A673 (cell line): ENCODE measurements around the gene GDE1. TPM values are rescaled to one million over a fixed set of nuclear protein-coding genes. Genes with fewer than 3 reads are reported as not detected.

ENCODE experiments used
- BruUV-seq: library from RNA; stranded (reverse); fragments of 400-500 nt; replicated peaks from 2 replicates; lab custom pipeline; 2021; lab: Mats Ljungman, UMichigan
- CTCF ChIA-PET: fragments of 300-600 bp; sonication (Branson Sonifier 250); formaldehyde crosslinking; loops from one replicate; lab custom pipeline; 2022; ENCODE audit warnings: antibody characterized with exemption; lab: Charles Lee
- POLR2A ChIA-PET: fragments of 300-600 bp; sonication (Branson Sonifier 250); formaldehyde crosslinking; loops from one replicate; lab custom pipeline; 2022; ENCODE audit warnings: antibody characterized with exemption; ENCODE audit not compliant: low non-redundant PET; lab: Charles Lee
- DNase-seq: peaks from one replicate; pipeline ENCODE4 v3.0.0-alpha.2; 2015; ENCODE audit warnings: low spot score
- H3K27ac ChIP-seq: fragments of 200-600 bp; sonication (generic); 2 replicates; pipeline ENCODE4 v1.5.1; 2016; ENCODE audit warnings: mixed run types, low read depth, mild to moderate bottlenecking, mixed read lengths, antibody characterized with exemption, low read length; ENCODE audit not compliant: poor library complexity, severe bottlenecking
- H3K27me3 ChIP-seq: fragments of 200-600 bp; sonication (generic); replicated peaks from 2 replicates; pipeline ENCODE4 v1.6.1; 2017; ENCODE audit warnings: mixed run types, low read depth, mild to moderate bottlenecking, mixed read lengths, antibody characterized with exemption, low read length; ENCODE audit not compliant: insufficient read depth, poor library complexity
- H3K36me3 ChIP-seq: fragments of 200-600 bp; sonication (generic); 2 replicates; pipeline ENCODE4 v1.6.1; 2016; ENCODE audit warnings: mixed run types, mild to moderate bottlenecking, mixed read lengths, antibody characterized with exemption, low read length; ENCODE audit not compliant: insufficient read depth, poor library complexity, severe bottlenecking
- H3K4me1 ChIP-seq: fragments of 200-600 bp; sonication (generic); 2 replicates; pipeline ENCODE4 v1.6.1; 2017; ENCODE audit warnings: mixed run types, mild to moderate bottlenecking, mixed read lengths, antibody characterized with exemption, low read length; ENCODE audit not compliant: insufficient read depth, poor library complexity, severe bottlenecking
- H3K4me3 ChIP-seq: fragments of 200-600 bp; sonication (generic); 2 replicates; pipeline ENCODE4 v1.5.1; 2016; ENCODE audit warnings: low read depth, mixed run types, mild to moderate bottlenecking, mixed read lengths, low read length; ENCODE audit not compliant: poor library complexity, severe bottlenecking
- H3K9me3 ChIP-seq: fragments of 200-600 bp; sonication (generic); 2 replicates; pipeline ENCODE4 v1.6.1; 2016; ENCODE audit warnings: mixed run types, low read depth, mild to moderate bottlenecking, mixed read lengths, antibody characterized with exemption, low read length; ENCODE audit not compliant: poor library complexity, severe bottlenecking
- CTCF ChIP-seq: fragments of 300-800, 200-600 bp; sonication (generic); conservative IDR thresholded peaks from 2 replicates; pipeline ENCODE4 v1.5.1; 2017; ENCODE audit warnings: low read depth, mild to moderate bottlenecking, antibody characterized with exemption, low read length, moderate library complexity, mixed read lengths
- EZH2 ChIP-seq: fragments of 200-600 bp; sonication (generic); IDR thresholded peaks from 2 replicates; pipeline ENCODE4 v1.6.1; 2017; ENCODE audit warnings: borderline replicate concordance, low read depth, mild to moderate bottlenecking, mixed read lengths, antibody characterized with exemption, low read length; ENCODE audit not compliant: poor library complexity, severe bottlenecking
- intact Hi-C: fragments of 100-400 bp; cut with micrococcal nuclease; formaldehyde crosslinking; loops from one replicate; pipeline ENCODE4 v1.10.0; 2022; ENCODE audit not compliant: unreplicated experiment
- total RNA-seq: library from RNA; stranded (reverse); gene quantifications from 2 replicates; pipeline ENCODE4 v1.2.3, GENCODE V29; 2021

The GDE1 gene
- total RNA-seq, 1 experiment from 2014 or later = 63.5 TPM

- TF ChIP-seq CTCF = peak; percentile 87
- TF ChIP-seq EZH2 = no peak
- no peak overlapping the region for H3K4me3 ChIP-seq
- BruUV-seq = no TSS peak
- no peaks in the 10 kb centered on the region for H3K4me1 ChIP-seq
- POLR2A ChIA-PET = interaction anchor here (0.6 kb wide), 1 partner anchor 89 kb away, joined by 11 read pairs; no protein-coding TSS in a partner anchor
- CTCF ChIA-PET = interaction anchor here (0.5 to 2.3 kb wide), 8 partner anchors 14 to 417 kb away, joined by 3 to 18 read pairs (median 6); no protein-coding TSS in a partner anchor
- intact Hi-C loops = loop anchor here (1.0 kb wide), 2 partner anchors 113 to 416 kb away; no protein-coding TSS in a partner anchor
- peaks cover 31% of the 10 kb centered on the region for H3K36me3 ChIP-seq
- H3K9me3 ChIP-seq = no peaks in the 10 kb centered on the region
- no peaks in the 10 kb centered on the region for H3K27me3 ChIP-seq
- H3K27ac ChIP-seq = no peak overlapping the region
- DNase-seq = peak; percentile 82
Observed at GRCh38 chr16:19502395-19503131, 19.3 kb downstream of the GDE1 start.

- CTCF ChIA-PET = no interaction called here
Observed at GRCh38 chr16:19499481-19499880, 22.4 kb downstream of the GDE1 start.

GRCh38 chr16:19499006-19499405 is 22.9 kb downstream of the GDE1 start:
- Histone ChIP-seq H3K4me1 (no peaks in the 10 kb centered on the region), H3K9me3 (no peaks in the 10 kb centered on the region), H3K36me3 (peaks cover 14% of the 10 kb centered on the region), H3K27ac (no peak overlapping the region), H3K4me3 (no peak overlapping the region), H3K27me3 (no peaks in the 10 kb centered on the region)
- BruUV-seq = no TSS peak
- ChIA-PET CTCF (no interaction called here), POLR2A (no interaction called here)
- intact Hi-C loops = no loop called here
- no peak for TF ChIP-seq EZH2
- no peak for TF ChIP-seq CTCF
- DNase-seq = no peak

More at GRCh38 chr16:19499481-19499880, 22.4 kb downstream of the GDE1 start:
- intact Hi-C loops = no loop called here
- Histone ChIP-seq H3K27ac (no peak overlapping the region), H3K27me3 (no peaks in the 10 kb centered on the region), H3K36me3 (peaks cover 14% of the 10 kb centered on the region), H3K4me1 (no peaks in the 10 kb centered on the region), H3K9me3 (no peaks in the 10 kb centered on the region), H3K4me3 (no peak overlapping the region)
- TF ChIP-seq CTCF (no peak), EZH2 (no peak)
- no peak for DNase-seq
- POLR2A ChIA-PET = no interaction called here
- BruUV-seq = no TSS peak
